ENCODE results near the gene SETBP1. TPM values are rescaled to one million over a fixed set of nuclear protein-coding genes. Genes with fewer than 3 reads are reported as not detected.

Gene SETBP1
- total and polyA plus RNA-seq, 5 donors: 2.0 to 24.1 (median 16.4) TPM

GRCh38 chr18:44741511-44741910, 60.8 kb downstream of the SETBP1 start:
- 40% methylated on average over 5 of the region's 5 CpGs for WGBS
- Histone ChIP-seq H3K27ac (ENCODE audit: low read length) (no peak overlapping the region), H3K4me1 (ENCODE audit: control insufficient read depth, insufficient read depth, low read length) (peaks cover 9% of the 10 kb centered on the region), H3K4me3 (ENCODE audit: low read length) (no peak overlapping the region), H3K9me3 (ENCODE audit: control insufficient read depth, low read length) (no peaks in the 10 kb centered on the region), H3K27me3 (ENCODE audit: control insufficient read depth, insufficient read depth) (no peaks in the 10 kb centered on the region)
- intact Hi-C loops (cut with DNase I): loop anchor here in 1 of 4 donors (10.0 kb wide), 1 partner anchor 47 kb away; no protein-coding TSS in a partner anchor
- DNase-seq (peak in 2 of 3 donors; percentile 61 to 66), ATAC-seq (no peak)

- intact Hi-C loops (cut with DNase I): loop anchor here in 1 of 4 donors (10.0 kb wide), 1 partner anchor 47 kb away; no protein-coding TSS in a partner anchor
- Histone ChIP-seq H3K9me3 (ENCODE audit: control insufficient read depth, low read length) (no peaks in the 10 kb centered on the region), H3K27ac (ENCODE audit: low read length) (no peak overlapping the region), H3K4me3 (ENCODE audit: low read length) (no peak overlapping the region), H3K27me3 (ENCODE audit: control insufficient read depth, insufficient read depth) (no peaks in the 10 kb centered on the region), H3K4me1 (ENCODE audit: control insufficient read depth, insufficient read depth, low read length) (peaks cover 8% of the 10 kb centered on the region)
- DNase-seq (no peak), ATAC-seq (no peak)
- 67% methylated on average over 3 of the region's 3 CpGs for WGBS
Observed at GRCh38 chr18:44742126-44742525, 61.4 kb downstream of the SETBP1 start.

GRCh38 chr18:44742718-44743311, 62.1 kb downstream of the SETBP1 start:
- no peaks in the 10 kb centered on the region for H3K9me3 ChIP-seq (ENCODE audit: control insufficient read depth, low read length)
- no peaks in the 10 kb centered on the region for H3K27me3 ChIP-seq (ENCODE audit: control insufficient read depth, insufficient read depth)
- H3K27ac ChIP-seq (ENCODE audit: low read length): peak overlapping the region; percentile 43
- H3K4me1 ChIP-seq (ENCODE audit: control insufficient read depth, insufficient read depth, low read length): peaks cover 8% of the 10 kb centered on the region
- H3K4me3 ChIP-seq (ENCODE audit: low read length): no peak overlapping the region
- intact Hi-C loops (cut with DNase I): loop anchor here in 1 of 4 donors (10.0 kb wide), 1 partner anchor 48 kb away; no protein-coding TSS in a partner anchor
- peak; percentile 60 to 81 (median 73) for DNase-seq
- ATAC-seq: peak; percentile 68 to 87
- WGBS: 38% methylated on average over 3 of the region's 3 CpGs

GRCh38 chr18:44743631-44744030, 62.9 kb downstream of the SETBP1 start:
- 72% methylated on average over 2 of the region's 2 CpGs for WGBS
- no peaks in the 10 kb centered on the region for H3K27me3 ChIP-seq (ENCODE audit: control insufficient read depth, insufficient read depth)
- DNase-seq (no peak), ATAC-seq (no peak)
- peaks cover 8% of the 10 kb centered on the region for H3K4me1 ChIP-seq (ENCODE audit: control insufficient read depth, insufficient read depth, low read length)
- H3K9me3 ChIP-seq (ENCODE audit: control insufficient read depth, low read length): no peaks in the 10 kb centered on the region
- intact Hi-C loops (cut with DNase I): loop anchor here in 1 of 4 donors (10.0 kb wide), 1 partner anchor 49 kb away; no protein-coding TSS in a partner anchor
- no peak overlapping the region for H3K4me3 ChIP-seq (ENCODE audit: low read length)
- no peak overlapping the region for H3K27ac ChIP-seq (ENCODE audit: low read length)

GRCh38 chr18:44744161-44745121, 63.8 kb downstream of the SETBP1 start:
- H3K4me1 ChIP-seq (ENCODE audit: control insufficient read depth, insufficient read depth, low read length): peaks cover 8% of the 10 kb centered on the region
- DNase-seq: peak; percentile 28 to 82 (median 79)
- no peak overlapping the region for H3K27ac ChIP-seq (ENCODE audit: low read length)
- no peaks in the 10 kb centered on the region for H3K27me3 ChIP-seq (ENCODE audit: control insufficient read depth, insufficient read depth)
- intact Hi-C loops (cut with DNase I): loop anchor here in 1 of 4 donors (10.0 kb wide), 1 partner anchor 50 kb away; no protein-coding TSS in a partner anchor
- 62% methylated on average over 50 of the region's 50 CpGs for WGBS
- no peaks in the 10 kb centered on the region for H3K9me3 ChIP-seq (ENCODE audit: control insufficient read depth, low read length)
- ATAC-seq: peak; percentile 24 to 55
- no peak overlapping the region for H3K4me3 ChIP-seq (ENCODE audit: low read length)

- intact Hi-C loops (cut with DNase I): loop anchor here in 1 of 4 donors (10.0 kb wide), 1 partner anchor 52 kb away; no protein-coding TSS in a partner anchor
- ATAC-seq: no peak
- no peak overlapping the region for H3K27ac ChIP-seq (ENCODE audit: low read length)
Observed at GRCh38 chr18:44747157-44747556, 66.5 kb downstream of the SETBP1 start.

GRCh38 chr18:44748582-44748981, 67.9 kb downstream of the SETBP1 start:
- WGBS: 76% methylated on average over 5 of the region's 5 CpGs
- Histone ChIP-seq H3K27ac (ENCODE audit: low read length) (no peak overlapping the region), H3K4me3 (ENCODE audit: low read length) (no peak overlapping the region), H3K27me3 (ENCODE audit: control insufficient read depth, insufficient read depth) (no peaks in the 10 kb centered on the region), H3K4me1 (ENCODE audit: control insufficient read depth, insufficient read depth, low read length) (peaks cover 4% of the 10 kb centered on the region), H3K9me3 (ENCODE audit: control insufficient read depth, low read length) (no peaks in the 10 kb centered on the region)
- intact Hi-C loops (cut with DNase I): loop anchor here in 1 of 4 donors (10.0 kb wide), 1 partner anchor 54 kb away; no protein-coding TSS in a partner anchor
- ATAC-seq: no peak
- DNase-seq: no peak

More at GRCh38 chr18:44747157-44747556, 66.5 kb downstream of the SETBP1 start:
- Histone ChIP-seq H3K4me1 (ENCODE audit: control insufficient read depth, insufficient read depth, low read length) (peaks cover 8% of the 10 kb centered on the region), H3K27me3 (ENCODE audit: control insufficient read depth, insufficient read depth) (no peaks in the 10 kb centered on the region), H3K9me3 (ENCODE audit: control insufficient read depth, low read length) (no peaks in the 10 kb centered on the region), H3K4me3 (ENCODE audit: low read length) (no peak overlapping the region)
- no peak for DNase-seq
- WGBS: 44% methylated on average over 1 of the region's 1 CpG

- ATAC-seq: no peak
- H3K9me3 ChIP-seq (ENCODE audit: control insufficient read depth, low read length): no peaks in the 10 kb centered on the region
- H3K4me3 ChIP-seq (ENCODE audit: low read length): no peak overlapping the region
- no peaks in the 10 kb centered on the region for H3K27me3 ChIP-seq (ENCODE audit: control insufficient read depth, insufficient read depth)
- no peak overlapping the region for H3K27ac ChIP-seq (ENCODE audit: low read length)
- intact Hi-C loops (cut with DNase I): no loop called here
- no peaks in the 10 kb centered on the region for H3K4me1 ChIP-seq (ENCODE audit: control insufficient read depth, insufficient read depth, low read length)
- DNase-seq: no peak
- WGBS: 95% methylated on average over 1 of the region's 1 CpG
Observed at GRCh38 chr18:44750774-44751173, 70.1 kb downstream of the SETBP1 start.

GRCh38 chr18:44754567-44754966, 73.9 kb downstream of the SETBP1 start:
- Histone ChIP-seq H3K4me3 (ENCODE audit: low read length) (no peak overlapping the region), H3K9me3 (ENCODE audit: control insufficient read depth, low read length) (no peaks in the 10 kb centered on the region), H3K27ac (ENCODE audit: low read length) (no peak overlapping the region), H3K27me3 (ENCODE audit: control insufficient read depth, insufficient read depth) (no peaks in the 10 kb centered on the region), H3K4me1 (ENCODE audit: control insufficient read depth, insufficient read depth, low read length) (no peaks in the 10 kb centered on the region)
- ATAC-seq (no peak), DNase-seq (no peak)
- intact Hi-C loops (cut with DNase I): no loop called here
- WGBS: 96% methylated on average over 2 of the region's 2 CpGs

- Histone ChIP-seq H3K27ac (ENCODE audit: low read length) (no peak overlapping the region), H3K9me3 (ENCODE audit: control insufficient read depth, low read length) (no peaks in the 10 kb centered on the region), H3K27me3 (ENCODE audit: control insufficient read depth, insufficient read depth) (no peaks in the 10 kb centered on the region), H3K4me3 (ENCODE audit: low read length) (no peak overlapping the region), H3K4me1 (ENCODE audit: control insufficient read depth, insufficient read depth, low read length) (peaks cover 2% of the 10 kb centered on the region)
- 88% methylated on average over 12 of the region's 12 CpGs for WGBS
- intact Hi-C loops (cut with DNase I): no loop called here
- ATAC-seq (no peak), DNase-seq (no peak)
Observed at GRCh38 chr18:44758861-44759631, 78.4 kb downstream of the SETBP1 start.

All from right cardiac atrium (tissue), 5 donors.